ENCODE results near the gene THAP12.

DNA sequence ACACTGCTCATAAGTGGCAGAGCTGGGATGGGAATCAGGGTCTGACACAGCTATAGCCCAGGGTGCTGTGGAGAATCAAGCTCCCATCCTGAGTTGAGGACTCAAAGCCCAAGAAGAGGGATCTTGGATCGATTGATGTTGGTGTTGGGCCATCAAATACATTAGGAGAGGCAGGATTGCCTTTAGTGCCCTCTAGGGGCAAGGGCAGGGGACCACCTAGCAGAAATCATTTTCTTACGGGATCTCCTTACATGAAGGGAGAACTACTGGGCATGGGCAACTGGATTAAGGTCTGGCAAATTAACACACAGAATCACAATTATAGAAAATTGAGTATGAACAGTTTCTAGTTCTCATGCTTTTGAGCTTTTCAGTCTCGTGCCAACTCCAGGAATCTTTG is 39.0 kb upstream of the THAP12 start:
- no peak for TF ChIP-seq CTCF (IDR thresholded peaks at IDR 0.05)
- no peak for TF ChIP-seq POLR2A (IDR thresholded peaks at IDR 0.05)
